Measurements from ENCODE around the gene ZC3H7A.

The ZC3H7A gene

DNA sequence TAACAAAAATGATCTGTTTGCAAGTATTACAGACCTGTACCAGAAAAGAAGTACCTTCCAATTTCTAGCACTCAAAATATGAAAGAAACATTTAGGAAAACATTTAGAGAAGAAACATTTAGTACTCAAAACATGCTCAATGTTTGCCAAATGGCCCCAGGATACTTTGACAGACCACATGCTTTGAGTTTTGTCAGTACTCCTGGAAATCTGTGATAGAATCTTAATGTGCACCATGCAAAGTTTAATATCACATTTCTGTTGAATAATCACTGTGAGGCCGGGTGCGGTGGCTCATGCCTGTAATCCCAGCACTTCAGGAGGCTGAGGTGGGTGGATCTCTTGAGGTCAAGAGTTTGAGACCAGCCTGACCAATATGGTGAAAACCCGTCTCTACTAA, 8.5 kb upstream of the ZC3H7A start:
- CTCF ChIA-PET, result no interaction called here
- DNase-seq (ENCODE audit: extremely low spot score), result no peak
- no peak for TF ChIP-seq CTBP1 (IDR thresholded peaks at IDR 0.05; ENCODE audit: borderline replicate concordance)
- TF ChIP-seq FOXA1 (IDR thresholded peaks at IDR 0.05), result no peak
- no peak for TF ChIP-seq TARDBP (IDR thresholded peaks at IDR 0.05)
- no peak for TF ChIP-seq BHLHE40 (IDR thresholded peaks at IDR 0.05; ENCODE audit: borderline replicate concordance)
- no peak for TF ChIP-seq SP1 (IDR thresholded peaks at IDR 0.05)
- TF ChIP-seq L3MBTL2 (conservative IDR thresholded peaks at IDR 0.05), result no peak
- no peak for TF ChIP-seq FOXM1 (IDR thresholded peaks at IDR 0.05; ENCODE audit: borderline replicate concordance)
- no peak for TF ChIP-seq ZNF384 (IDR thresholded peaks at IDR 0.05)
- TF ChIP-seq NFRKB (IDR thresholded peaks at IDR 0.05), result no peak
- no peak for TF ChIP-seq HDGF (IDR thresholded peaks at IDR 0.05; ENCODE audit: borderline replicate concordance)
- no peak for TF ChIP-seq ARNT (IDR thresholded peaks at IDR 0.05)
- TF ChIP-seq FOXK2 (IDR thresholded peaks at IDR 0.05), result no peak
- no peak for TF ChIP-seq LEF1 (IDR thresholded peaks at IDR 0.05; ENCODE audit: borderline replicate concordance)
- no peak for TF ChIP-seq SUZ12 (IDR thresholded peaks at IDR 0.05)
- TF ChIP-seq ELF4 (IDR thresholded peaks at IDR 0.05), result no peak
- TF ChIP-seq, protein P1, sequence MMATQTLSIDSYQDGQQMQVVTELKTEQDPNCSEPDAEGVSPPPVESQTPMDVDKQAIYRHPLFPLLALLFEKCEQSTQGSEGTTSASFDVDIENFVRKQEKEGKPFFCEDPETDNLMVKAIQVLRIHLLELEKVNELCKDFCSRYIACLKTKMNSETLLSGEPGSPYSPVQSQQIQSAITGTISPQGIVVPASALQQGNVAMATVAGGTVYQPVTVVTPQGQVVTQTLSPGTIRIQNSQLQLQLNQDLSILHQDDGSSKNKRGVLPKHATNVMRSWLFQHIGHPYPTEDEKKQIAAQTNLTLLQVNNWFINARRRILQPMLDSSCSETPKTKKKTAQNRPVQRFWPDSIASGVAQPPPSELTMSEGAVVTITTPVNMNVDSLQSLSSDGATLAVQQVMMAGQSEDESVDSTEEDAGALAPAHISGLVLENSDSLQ (IDR thresholded peaks at IDR 0.05), result no peak
- POLR2A ChIA-PET, result no interaction called here

DNA sequence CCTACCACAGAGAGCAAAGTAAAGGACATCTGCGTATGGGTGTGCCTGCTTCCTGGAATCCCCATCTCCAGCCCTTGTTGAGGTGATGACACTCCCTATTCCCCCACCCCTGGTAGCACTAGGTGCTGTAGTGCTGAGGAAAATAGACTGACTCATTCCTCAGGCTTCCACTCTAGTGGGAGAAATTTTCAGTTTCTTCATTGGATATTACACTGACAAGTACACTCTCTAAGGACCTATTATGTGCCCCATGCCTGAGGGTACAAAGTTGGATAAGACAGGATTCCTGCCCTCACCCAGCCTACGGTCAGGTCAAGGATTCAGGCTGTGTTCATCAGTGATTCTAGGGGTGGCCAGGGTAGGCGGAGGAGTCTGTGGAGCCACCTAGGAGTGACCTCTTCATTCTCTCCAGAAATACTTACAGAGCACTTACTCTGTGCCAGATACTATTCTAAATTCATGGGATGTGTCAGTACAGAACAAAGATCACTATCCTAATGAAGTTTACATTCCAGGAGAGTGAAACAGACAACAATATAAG, 4.5 kb upstream of the ZC3H7A start:
- ChIA-PET CTCF (no interaction called here), POLR2A (no interaction called here)
- no peak for TF ChIP-seq LEF1 (IDR thresholded peaks at IDR 0.05; ENCODE audit: borderline replicate concordance)
- TF ChIP-seq FOXK2 (IDR thresholded peaks at IDR 0.05), result no peak
- TF ChIP-seq FOXM1 (IDR thresholded peaks at IDR 0.05; ENCODE audit: borderline replicate concordance), result no peak
- TF ChIP-seq, protein P1 (IDR thresholded peaks at IDR 0.05), result no peak
- no peak for TF ChIP-seq TARDBP (IDR thresholded peaks at IDR 0.05)
- TF ChIP-seq SUZ12 (IDR thresholded peaks at IDR 0.05), result no peak
- TF ChIP-seq ZNF384 (IDR thresholded peaks at IDR 0.05), result no peak
- TF ChIP-seq ARNT (IDR thresholded peaks at IDR 0.05), result no peak
- TF ChIP-seq CTBP1 (IDR thresholded peaks at IDR 0.05; ENCODE audit: borderline replicate concordance), result no peak
- TF ChIP-seq BHLHE40 (IDR thresholded peaks at IDR 0.05; ENCODE audit: borderline replicate concordance), result no peak
- no peak for TF ChIP-seq FOXA1 (IDR thresholded peaks at IDR 0.05)
- no peak for TF ChIP-seq L3MBTL2 (conservative IDR thresholded peaks at IDR 0.05)
- no peak for TF ChIP-seq HDGF (IDR thresholded peaks at IDR 0.05; ENCODE audit: borderline replicate concordance)
- no peak for TF ChIP-seq NFRKB (IDR thresholded peaks at IDR 0.05)
- TF ChIP-seq SP1 (IDR thresholded peaks at IDR 0.05), result no peak
- TF ChIP-seq ELF4 (IDR thresholded peaks at IDR 0.05), result no peak
- DNase-seq (ENCODE audit: extremely low spot score), result no peak

DNA sequence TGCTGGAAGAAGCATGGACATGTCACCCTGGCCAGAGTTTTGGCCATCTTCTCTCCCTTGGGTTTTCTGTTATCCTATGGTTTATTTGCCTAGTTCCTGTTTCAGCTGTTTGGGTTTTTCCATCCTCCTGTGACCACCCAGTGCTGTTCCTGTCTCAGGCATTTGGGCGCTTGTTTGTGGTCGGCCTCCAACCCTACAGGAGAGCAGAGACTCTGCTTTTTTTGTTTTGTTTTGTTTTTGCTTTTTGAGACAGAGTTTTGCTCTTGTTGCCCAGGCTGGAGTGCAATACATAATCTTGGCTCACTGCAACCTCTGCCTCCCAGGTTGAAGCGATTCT, 3.3 kb upstream of the ZC3H7A start:
- no peak for DNase-seq (ENCODE audit: extremely low spot score)
- ChIA-PET POLR2A (no interaction called here), CTCF (no interaction called here)
- no peak for TF ChIP-seq FOXM1 (IDR thresholded peaks at IDR 0.05; ENCODE audit: borderline replicate concordance)
- no peak for TF ChIP-seq FOXA1 (IDR thresholded peaks at IDR 0.05)
- no peak for TF ChIP-seq ZNF384 (IDR thresholded peaks at IDR 0.05)
- no peak for TF ChIP-seq ARNT (IDR thresholded peaks at IDR 0.05)
- TF ChIP-seq TARDBP (IDR thresholded peaks at IDR 0.05), result no peak
- TF ChIP-seq SP1 (IDR thresholded peaks at IDR 0.05), result no peak
- TF ChIP-seq LEF1 (IDR thresholded peaks at IDR 0.05; ENCODE audit: borderline replicate concordance), result no peak
- no peak for TF ChIP-seq L3MBTL2 (conservative IDR thresholded peaks at IDR 0.05)
- no peak for TF ChIP-seq NFRKB (IDR thresholded peaks at IDR 0.05)
- no peak for TF ChIP-seq CTBP1 (IDR thresholded peaks at IDR 0.05; ENCODE audit: borderline replicate concordance)
- TF ChIP-seq ELF4 (IDR thresholded peaks at IDR 0.05), result no peak

DNA sequence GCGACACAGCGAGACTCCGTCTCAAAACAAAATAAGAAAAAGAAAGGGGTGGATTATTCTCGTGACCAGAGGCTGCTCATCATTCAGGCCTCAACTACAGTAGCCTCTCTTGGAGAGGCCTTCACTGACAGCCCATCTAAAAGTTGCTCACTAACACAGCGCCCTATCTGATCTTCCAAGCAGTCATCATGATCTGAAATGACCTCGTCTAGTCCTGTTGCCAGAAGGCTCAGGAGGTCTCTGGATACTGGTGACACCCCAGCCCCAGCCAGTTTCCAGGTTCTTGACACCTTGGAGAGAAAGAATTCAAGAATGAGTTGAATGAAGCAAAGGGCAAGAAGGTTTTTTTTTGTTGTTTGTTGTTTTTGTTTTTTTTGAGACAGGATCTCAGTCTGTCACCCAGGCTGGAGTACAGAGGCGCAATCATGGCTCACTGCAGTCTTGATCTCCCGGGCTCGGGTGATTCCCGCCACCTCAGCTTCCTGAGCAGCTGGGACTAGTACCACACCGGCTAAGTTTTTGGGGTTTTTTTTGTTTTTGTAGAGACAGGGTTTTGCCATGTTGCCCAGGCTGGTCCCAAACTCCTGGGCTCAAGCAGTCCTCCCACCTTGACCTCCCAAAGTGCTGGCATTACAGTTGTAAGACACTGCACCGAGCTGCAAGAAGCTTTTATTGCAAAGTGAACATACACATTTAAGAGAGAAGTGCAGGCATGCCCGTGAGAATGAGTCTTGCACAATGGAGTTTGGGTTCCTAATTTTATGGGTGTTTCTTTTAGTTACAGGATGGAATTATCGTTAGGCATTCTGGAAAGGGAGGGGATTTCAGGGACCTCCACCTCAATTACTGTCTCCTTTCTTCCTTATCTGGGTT, 2.7 kb upstream of the ZC3H7A start:
- no peak for TF ChIP-seq FOXA1 (IDR thresholded peaks at IDR 0.05)
- no peak for TF ChIP-seq HDGF (IDR thresholded peaks at IDR 0.05; ENCODE audit: borderline replicate concordance)
- TF ChIP-seq FOXM1 (IDR thresholded peaks at IDR 0.05; ENCODE audit: borderline replicate concordance), result no peak
- no peak for TF ChIP-seq SP1 (IDR thresholded peaks at IDR 0.05)
- no peak for TF ChIP-seq CTBP1 (IDR thresholded peaks at IDR 0.05; ENCODE audit: borderline replicate concordance)
- TF ChIP-seq ELF4 (IDR thresholded peaks at IDR 0.05), result no peak
- TF ChIP-seq, protein P1 (IDR thresholded peaks at IDR 0.05), result no peak
- no peak for TF ChIP-seq ZNF384 (IDR thresholded peaks at IDR 0.05)
- no peak for TF ChIP-seq SUZ12 (IDR thresholded peaks at IDR 0.05)
- no peak for TF ChIP-seq LEF1 (IDR thresholded peaks at IDR 0.05; ENCODE audit: borderline replicate concordance)
- no peak for TF ChIP-seq NFRKB (IDR thresholded peaks at IDR 0.05)
- no peak for TF ChIP-seq ARNT (IDR thresholded peaks at IDR 0.05)
- TF ChIP-seq L3MBTL2 (conservative IDR thresholded peaks at IDR 0.05), result no peak
- TF ChIP-seq FOXK2 (IDR thresholded peaks at IDR 0.05), result no peak
- no peak for TF ChIP-seq TARDBP (IDR thresholded peaks at IDR 0.05)
- TF ChIP-seq BHLHE40 (IDR thresholded peaks at IDR 0.05; ENCODE audit: borderline replicate concordance), result no peak
- no peak for DNase-seq (ENCODE audit: extremely low spot score)
- CTCF ChIA-PET, result no interaction called here
- POLR2A ChIA-PET, result interaction anchor here (2.9 kb wide), 1 partner anchor 41 kb away, joined by 8 read pairs; no protein-coding TSS in a partner anchor

DNA sequence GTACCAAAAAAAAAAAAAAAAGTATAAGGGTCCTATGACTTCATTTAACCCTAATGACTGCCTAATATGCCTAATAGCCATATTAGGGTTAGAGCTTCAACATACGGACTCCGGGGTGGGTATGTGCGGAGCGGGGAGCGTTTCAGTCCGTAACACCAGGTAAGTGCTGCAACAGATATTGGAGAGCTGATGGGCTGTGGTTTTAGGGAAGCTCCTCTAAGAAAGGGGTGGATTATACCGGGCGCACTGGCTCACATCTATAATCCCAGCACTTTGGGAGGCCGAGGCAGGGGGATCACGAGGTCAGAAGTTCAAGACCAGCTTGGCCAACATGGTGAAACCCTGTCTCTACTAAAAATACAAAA, 1.9 kb upstream of the ZC3H7A start:
- ChIA-PET CTCF (interaction anchor here (0.7 to 0.9 kb wide), 3 partner anchors 14 to 420 kb away, joined by 3 to 8 read pairs (median 4); no protein-coding TSS in a partner anchor), POLR2A (interaction anchor here (1.2 to 3.6 kb wide), 5 partner anchors 11 to 56 kb away, joined by 3 to 24 read pairs (median 6); partner anchors contain the start of gene TXNDC11)
- no peak for TF ChIP-seq BHLHE40 (IDR thresholded peaks at IDR 0.05; ENCODE audit: borderline replicate concordance)
- TF ChIP-seq HDGF (IDR thresholded peaks at IDR 0.05; ENCODE audit: borderline replicate concordance), result no peak
- no peak for DNase-seq (ENCODE audit: extremely low spot score)

Measured in HEK293T (cell line).